ENCODE results near the gene APBB3. TPM values are rescaled to one million over a fixed set of nuclear protein-coding genes. Genes with fewer than 3 reads are reported as not detected.
"Not testable (repeated sequence)": the region's sequence is repeated elsewhere in the genome, so short reads cannot be mapped to it uniquely, and the experiment has no call there.

The APBB3 gene, protein sequence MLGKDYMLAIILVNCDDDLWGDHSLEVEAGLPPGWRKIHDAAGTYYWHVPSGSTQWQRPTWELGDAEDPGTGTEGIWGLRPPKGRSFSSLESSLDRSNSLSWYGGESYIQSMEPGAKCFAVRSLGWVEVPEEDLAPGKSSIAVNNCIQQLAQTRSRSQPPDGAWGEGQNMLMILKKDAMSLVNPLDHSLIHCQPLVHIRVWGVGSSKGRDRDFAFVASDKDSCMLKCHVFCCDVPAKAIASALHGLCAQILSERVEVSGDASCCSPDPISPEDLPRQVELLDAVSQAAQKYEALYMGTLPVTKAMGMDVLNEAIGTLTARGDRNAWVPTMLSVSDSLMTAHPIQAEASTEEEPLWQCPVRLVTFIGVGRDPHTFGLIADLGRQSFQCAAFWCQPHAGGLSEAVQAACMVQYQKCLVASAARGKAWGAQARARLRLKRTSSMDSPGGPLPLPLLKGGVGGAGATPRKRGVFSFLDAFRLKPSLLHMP
- 7.3 TPM for total RNA-seq

DNA sequence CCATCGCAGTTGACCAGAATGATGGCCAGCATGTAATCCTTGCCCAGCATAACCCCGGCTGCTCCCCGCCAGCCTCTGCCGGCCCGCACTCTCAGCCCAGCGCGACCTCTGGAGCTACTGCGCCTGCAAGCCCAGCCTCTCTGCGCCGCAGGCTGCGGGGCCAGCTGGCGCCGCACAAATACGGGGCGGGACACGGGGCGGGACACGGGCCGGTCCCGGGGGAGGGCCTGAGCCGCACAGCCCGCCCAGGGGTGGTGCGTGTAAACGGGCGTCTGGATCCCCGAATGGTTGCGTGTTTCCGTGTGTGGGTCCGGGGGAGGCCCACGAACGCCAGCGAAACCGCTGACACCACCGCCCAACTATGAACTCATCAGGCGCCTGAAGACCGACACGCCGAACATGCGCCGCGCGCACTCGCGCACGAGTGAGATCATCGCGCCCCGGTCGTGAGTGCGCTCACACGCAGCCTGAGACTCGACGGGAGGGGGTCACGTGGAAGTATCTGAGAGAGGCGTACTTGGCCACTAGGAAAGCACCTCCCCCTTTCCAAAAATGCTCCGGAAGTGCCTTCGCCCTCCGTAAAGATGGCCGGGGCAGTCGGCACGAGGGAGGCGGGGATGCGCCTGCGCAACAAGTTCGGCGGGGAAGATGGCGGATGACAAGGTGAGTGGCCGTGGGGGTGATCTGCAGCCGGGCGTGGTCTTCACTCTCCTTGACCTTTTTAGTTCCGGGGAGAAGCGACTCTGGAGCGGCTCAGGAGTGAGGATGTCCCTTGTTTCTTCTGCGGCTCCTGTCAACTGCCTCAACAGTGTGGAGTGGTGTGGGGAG lies at the start of gene APBB3, which contains the start of gene SLC35A4:
APBB3 (minus strand) TSS at position 403 of the 828 bp plus-strand sequence; CDS start at position 50, 353 bp downstream.
SLC35A4 (plus strand) TSS at position 633 of the 828 bp plus-strand sequence. CDS start 2,342 bp downstream, outside the sequence.
- Histone ChIP-seq H3K9ac (ENCODE audit: low read depth in 1 of 3, low read length in 3 of 3) (peak within 1 kb of the TSS; percentile 95 to 98 (median 97)), H3K4me3 (ENCODE audit: low read length in 3 of 3) (peak within 1 kb of the TSS; percentile 95 to 99 (median 98)), H3K27me3 (ENCODE audit: control insufficient read depth in 3 of 3, insufficient read depth in 3 of 3, low read length in 3 of 3) (no peaks in the 10 kb centered on the region), H3K9me3 (ENCODE audit: control insufficient read depth in 3 of 3, low read length in 3 of 3) (no peaks in the 10 kb centered on the region), H3K4me1 (ENCODE audit: control insufficient read depth in 3 of 3, insufficient read depth in 3 of 3, low read length in 3 of 3) (peaks cover 64 to 74% (median 69%) of the 10 kb centered on the region in 3 donors), H3K27ac (ENCODE audit: low read depth, low read length) (peak within 1 kb of the TSS; percentile 97), H3K36me3 (ENCODE audit: control insufficient read depth in 3 of 3, insufficient read depth in 3 of 3, low read length in 3 of 3) (peaks cover 38 to 49% (median 48%) of the 10 kb centered on the region in 3 donors)

DNA sequence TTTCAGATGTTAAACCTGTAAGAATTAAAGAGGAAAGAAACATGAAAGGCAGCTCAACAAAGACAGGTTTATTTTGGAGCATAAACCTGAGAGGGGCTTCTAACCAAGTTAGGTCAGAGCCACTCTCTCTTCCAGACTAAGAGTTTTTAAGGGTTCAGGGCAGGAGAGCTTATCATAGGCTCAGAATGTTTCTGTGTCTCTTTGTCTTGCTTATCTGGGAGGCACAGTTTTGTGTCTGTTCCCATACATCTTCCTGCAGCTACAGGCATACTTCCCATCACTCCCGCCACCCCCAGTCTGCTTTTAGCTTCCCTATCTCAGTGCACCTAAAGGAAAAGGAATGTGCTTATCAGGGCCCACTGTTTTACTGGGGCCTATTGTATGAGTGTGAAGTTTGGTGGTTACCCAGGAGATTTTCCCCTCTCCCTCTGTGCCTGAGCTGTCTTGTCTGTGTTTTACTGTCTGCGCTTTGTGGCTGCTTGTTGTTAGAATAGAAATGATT lies 46.7 kb upstream of the APBB3 start:
- H3K27ac ChIP-seq (ENCODE audit: low read depth, low read length), result peak overlapping the region; percentile 62
- no peaks in the 10 kb centered on the region for H3K36me3 ChIP-seq (ENCODE audit: control insufficient read depth in 3 of 3, insufficient read depth in 3 of 3, low read length in 3 of 3)
- no peaks in the 10 kb centered on the region for H3K4me1 ChIP-seq (ENCODE audit: control insufficient read depth in 3 of 3, insufficient read depth in 3 of 3, low read length in 3 of 3)
- H3K9ac ChIP-seq (ENCODE audit: low read depth in 1 of 3, low read length in 3 of 3), result no peak overlapping the region
- H3K4me3 ChIP-seq (ENCODE audit: low read length in 3 of 3), result no peak overlapping the region
- H3K9me3 ChIP-seq (ENCODE audit: control insufficient read depth in 3 of 3, low read length in 3 of 3), result no peaks in the 10 kb centered on the region
- H3K27me3 ChIP-seq (ENCODE audit: control insufficient read depth in 3 of 3, insufficient read depth in 3 of 3, low read length in 3 of 3), result no peaks in the 10 kb centered on the region

DNA sequence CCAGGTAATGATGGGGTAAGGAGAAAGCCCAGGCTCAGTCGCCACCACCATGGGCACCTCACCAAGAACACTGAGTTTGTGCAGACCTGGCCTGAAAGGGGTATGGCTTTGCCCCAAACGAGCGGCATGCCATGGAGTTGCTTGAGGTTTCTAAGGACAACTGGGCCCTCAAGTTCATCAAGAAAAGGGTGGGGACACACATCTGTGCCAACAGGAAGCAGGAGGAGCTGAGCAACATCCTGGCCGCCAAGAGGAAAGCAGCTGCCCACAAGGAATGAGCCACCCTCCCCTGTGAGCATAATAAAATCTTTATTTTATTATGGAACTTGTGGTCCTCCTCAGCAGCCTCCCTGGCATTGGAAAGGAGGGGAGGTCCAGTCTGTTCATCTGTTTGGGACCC lies 44.7 kb upstream of the APBB3 start:
- Histone ChIP-seq H3K4me1 (ENCODE audit: control insufficient read depth in 3 of 3, insufficient read depth in 3 of 3, low read length in 3 of 3) (no peaks in the 10 kb centered on the region), H3K4me3 (ENCODE audit: low read length in 3 of 3) (no peak overlapping the region), H3K27me3 (ENCODE audit: control insufficient read depth in 3 of 3, insufficient read depth in 3 of 3, low read length in 3 of 3) (no peaks in the 10 kb centered on the region), H3K9me3 (ENCODE audit: control insufficient read depth in 3 of 3, low read length in 3 of 3) (no peaks in the 10 kb centered on the region), H3K27ac (ENCODE audit: low read depth, low read length) (peak overlapping the region; percentile 27), H3K9ac (ENCODE audit: low read depth in 1 of 3, low read length in 3 of 3) (no peak overlapping the region), H3K36me3 (ENCODE audit: control insufficient read depth in 3 of 3, insufficient read depth in 3 of 3, low read length in 3 of 3) (no peaks in the 10 kb centered on the region)

DNA sequence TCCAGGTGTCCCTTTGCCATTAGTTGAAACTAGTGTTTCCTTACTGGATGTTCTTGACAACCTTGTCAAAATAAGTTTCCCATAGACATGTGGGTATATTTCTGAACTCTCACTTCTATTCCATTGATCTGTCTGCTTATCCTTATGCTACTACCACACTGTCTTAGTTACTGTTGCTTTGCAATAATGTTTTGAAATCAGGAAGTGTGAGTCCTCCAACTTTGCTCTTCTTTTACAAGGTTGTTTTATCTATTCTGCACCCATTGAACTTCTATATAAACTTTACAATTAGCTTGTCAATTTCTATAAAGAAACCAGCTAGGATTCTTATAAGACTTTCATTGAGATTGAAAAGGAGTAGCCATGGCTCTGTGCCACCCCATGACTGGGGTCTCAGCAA lies 44.3 kb upstream of the APBB3 start:
- no peaks in the 10 kb centered on the region for H3K4me1 ChIP-seq (ENCODE audit: control insufficient read depth in 3 of 3, insufficient read depth in 3 of 3, low read length in 3 of 3)
- no peaks in the 10 kb centered on the region for H3K36me3 ChIP-seq (ENCODE audit: control insufficient read depth in 3 of 3, insufficient read depth in 3 of 3, low read length in 3 of 3)
- H3K27ac ChIP-seq (ENCODE audit: low read depth, low read length), result peak overlapping the region; percentile 27

DNA sequence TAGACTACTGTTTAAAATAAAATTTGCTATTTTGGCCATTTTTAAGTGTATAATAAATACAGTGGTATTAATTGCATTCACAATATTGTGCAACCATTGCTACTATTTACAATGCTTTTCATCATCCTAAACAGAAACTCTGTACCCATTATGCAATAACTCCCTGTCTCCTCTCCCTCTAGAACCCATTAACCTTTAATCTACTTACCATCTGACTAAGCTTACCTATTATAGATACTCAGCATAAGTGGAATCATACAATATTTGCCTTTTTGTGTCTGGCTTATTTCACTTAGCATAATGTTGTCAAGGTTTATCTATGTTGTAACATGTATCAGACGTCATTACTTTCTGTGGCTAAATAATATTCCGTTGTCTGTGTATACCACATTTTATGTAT lies 42.6 kb upstream of the APBB3 start:
- Histone ChIP-seq H3K36me3 (ENCODE audit: control insufficient read depth in 3 of 3, insufficient read depth in 3 of 3, low read length in 3 of 3) (no peaks in the 10 kb centered on the region), H3K9me3 (ENCODE audit: control insufficient read depth in 3 of 3, low read length in 3 of 3) (no peaks in the 10 kb centered on the region), H3K27ac (ENCODE audit: low read depth, low read length) (no peak overlapping the region), H3K27me3 (ENCODE audit: control insufficient read depth in 3 of 3, insufficient read depth in 3 of 3, low read length in 3 of 3) (no peaks in the 10 kb centered on the region), H3K4me3 (ENCODE audit: low read length in 3 of 3) (no peak overlapping the region), H3K9ac (ENCODE audit: low read depth in 1 of 3, low read length in 3 of 3) (no peak overlapping the region), H3K4me1 (ENCODE audit: control insufficient read depth in 3 of 3, insufficient read depth in 3 of 3, low read length in 3 of 3) (no peaks in the 10 kb centered on the region)

More for the DNA sequence above, 44.3 kb upstream of the APBB3 start:
- no peaks in the 10 kb centered on the region for H3K9me3 ChIP-seq (ENCODE audit: control insufficient read depth in 3 of 3, low read length in 3 of 3)
- no peak overlapping the region for H3K4me3 ChIP-seq (ENCODE audit: low read length in 3 of 3)
- no peaks in the 10 kb centered on the region for H3K27me3 ChIP-seq (ENCODE audit: control insufficient read depth in 3 of 3, insufficient read depth in 3 of 3, low read length in 3 of 3)
- no peak overlapping the region for H3K9ac ChIP-seq (ENCODE audit: low read depth in 1 of 3, low read length in 3 of 3)

DNA sequence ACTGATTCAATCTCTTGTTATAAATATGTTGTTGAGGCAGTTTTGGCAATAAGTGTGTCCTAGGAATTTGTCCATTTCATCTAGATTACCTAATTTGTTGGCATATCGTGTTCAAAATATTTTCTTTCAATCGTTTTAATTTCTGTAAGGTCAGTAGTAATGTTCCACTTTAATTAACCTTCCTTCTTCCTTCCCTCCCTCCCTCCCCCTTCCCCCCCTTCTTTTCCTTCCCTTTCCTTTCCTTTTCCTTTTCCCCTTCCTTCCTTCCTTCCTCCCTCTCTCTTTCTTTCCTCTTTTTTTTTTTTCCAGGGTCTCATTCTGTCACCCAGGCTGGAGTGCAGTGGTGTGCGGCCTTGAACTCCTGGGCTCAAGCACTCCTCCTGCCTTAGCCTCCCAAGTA lies 41.5 kb upstream of the APBB3 start:
- Histone ChIP-seq H3K9me3 (ENCODE audit: control insufficient read depth in 3 of 3, low read length in 3 of 3) (no peaks in the 10 kb centered on the region), H3K27me3 (ENCODE audit: control insufficient read depth in 3 of 3, insufficient read depth in 3 of 3, low read length in 3 of 3) (no peaks in the 10 kb centered on the region)

DNA sequence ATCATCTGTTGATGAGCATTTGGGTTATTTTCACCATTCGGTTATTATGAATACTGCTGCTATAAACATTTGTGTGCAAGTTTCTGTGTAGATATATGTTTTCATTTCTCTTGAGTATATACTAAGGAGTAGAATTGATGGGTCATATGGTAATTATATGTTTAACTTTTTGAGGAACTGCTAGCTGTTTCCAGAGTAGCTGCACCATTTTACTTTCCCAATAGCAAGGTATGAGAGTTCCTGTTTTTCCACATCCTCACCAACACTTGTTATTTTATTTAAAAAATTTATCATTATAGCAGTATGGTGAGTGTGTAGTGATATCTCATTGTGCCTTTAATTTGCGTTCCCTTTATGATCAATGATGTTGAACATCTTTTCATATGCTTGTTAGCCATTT lies 39.3 kb upstream of the APBB3 start:
- Histone ChIP-seq H3K9me3 (ENCODE audit: control insufficient read depth in 3 of 3, low read length in 3 of 3) (no peaks in the 10 kb centered on the region), H3K9ac (ENCODE audit: low read depth in 1 of 3, low read length in 3 of 3) (no peak overlapping the region), H3K4me1 (ENCODE audit: control insufficient read depth in 3 of 3, insufficient read depth in 3 of 3, low read length in 3 of 3) (no peaks in the 10 kb centered on the region), H3K4me3 (ENCODE audit: low read length in 3 of 3) (no peak overlapping the region), H3K27ac (ENCODE audit: low read depth, low read length) (no peak overlapping the region), H3K27me3 (ENCODE audit: control insufficient read depth in 3 of 3, insufficient read depth in 3 of 3, low read length in 3 of 3) (no peaks in the 10 kb centered on the region), H3K36me3 (ENCODE audit: control insufficient read depth in 3 of 3, insufficient read depth in 3 of 3, low read length in 3 of 3) (no peaks in the 10 kb centered on the region)

More for the DNA sequence above, 41.5 kb upstream of the APBB3 start:
- Histone ChIP-seq H3K4me3 (ENCODE audit: low read length in 3 of 3) (no peak overlapping the region), H3K9ac (ENCODE audit: low read depth in 1 of 3, low read length in 3 of 3) (no peak overlapping the region), H3K27ac (ENCODE audit: low read depth, low read length) (no peak overlapping the region), H3K36me3 (ENCODE audit: control insufficient read depth in 3 of 3, insufficient read depth in 3 of 3, low read length in 3 of 3) (no peaks in the 10 kb centered on the region), H3K4me1 (ENCODE audit: control insufficient read depth in 3 of 3, insufficient read depth in 3 of 3, low read length in 3 of 3) (no peaks in the 10 kb centered on the region)

DNA sequence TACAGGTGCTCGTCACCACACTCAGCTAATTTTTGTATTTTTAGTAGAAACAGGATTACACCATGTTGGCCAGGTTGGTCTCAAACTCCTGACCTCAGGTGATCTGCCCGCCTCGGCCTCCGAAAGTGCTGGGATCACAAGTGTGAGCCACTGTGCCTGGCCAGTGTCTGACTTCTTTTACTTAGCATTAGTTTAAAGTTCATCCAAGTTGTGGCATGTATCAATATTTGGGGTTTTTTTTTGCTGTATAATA lies 39.0 kb upstream of the APBB3 start:
- H3K4me1 ChIP-seq (ENCODE audit: control insufficient read depth in 3 of 3, insufficient read depth in 3 of 3, low read length in 3 of 3); H3K27me3 ChIP-seq (ENCODE audit: control insufficient read depth in 3 of 3, insufficient read depth in 3 of 3, low read length in 3 of 3); H3K4me3 ChIP-seq (ENCODE audit: low read length in 3 of 3); H3K36me3 ChIP-seq (ENCODE audit: control insufficient read depth in 3 of 3, insufficient read depth in 3 of 3, low read length in 3 of 3); H3K9me3 ChIP-seq (ENCODE audit: control insufficient read depth in 3 of 3, low read length in 3 of 3); H3K9ac ChIP-seq (ENCODE audit: low read depth in 1 of 3, low read length in 3 of 3); H3K27ac ChIP-seq (ENCODE audit: low read depth, low read length): not testable (repeated sequence)

DNA sequence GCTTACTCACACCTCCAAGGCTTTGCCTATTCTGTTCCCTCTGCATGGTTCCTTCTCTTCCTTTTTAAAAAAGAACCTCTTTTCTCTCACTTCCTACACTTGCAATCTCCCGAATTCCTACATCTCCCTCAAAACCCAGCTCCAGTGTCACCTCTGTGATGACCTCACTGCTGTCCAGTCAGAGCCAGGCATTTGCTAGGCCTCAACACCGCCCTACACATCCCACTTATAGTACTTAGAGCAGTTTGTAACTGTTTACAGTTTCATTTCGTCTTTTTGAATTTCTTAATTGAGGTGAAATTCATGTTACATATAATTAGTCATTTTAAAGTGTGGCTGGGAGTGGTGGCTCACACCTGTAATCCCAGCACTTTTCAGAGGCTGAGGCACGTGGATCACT lies 37.7 kb upstream of the APBB3 start:
- no peaks in the 10 kb centered on the region for H3K9me3 ChIP-seq (ENCODE audit: control insufficient read depth in 3 of 3, low read length in 3 of 3)
- no peaks in the 10 kb centered on the region for H3K4me1 ChIP-seq (ENCODE audit: control insufficient read depth in 3 of 3, insufficient read depth in 3 of 3, low read length in 3 of 3)
- no peaks in the 10 kb centered on the region for H3K27me3 ChIP-seq (ENCODE audit: control insufficient read depth in 3 of 3, insufficient read depth in 3 of 3, low read length in 3 of 3)
- H3K36me3 ChIP-seq (ENCODE audit: control insufficient read depth in 3 of 3, insufficient read depth in 3 of 3, low read length in 3 of 3), result no peaks in the 10 kb centered on the region
- no peak overlapping the region for H3K4me3 ChIP-seq (ENCODE audit: low read length in 3 of 3)
- peak overlapping the region; percentile 49 for H3K27ac ChIP-seq (ENCODE audit: low read depth, low read length)
- H3K9ac ChIP-seq (ENCODE audit: low read depth in 1 of 3, low read length in 3 of 3), result no peak overlapping the region

DNA sequence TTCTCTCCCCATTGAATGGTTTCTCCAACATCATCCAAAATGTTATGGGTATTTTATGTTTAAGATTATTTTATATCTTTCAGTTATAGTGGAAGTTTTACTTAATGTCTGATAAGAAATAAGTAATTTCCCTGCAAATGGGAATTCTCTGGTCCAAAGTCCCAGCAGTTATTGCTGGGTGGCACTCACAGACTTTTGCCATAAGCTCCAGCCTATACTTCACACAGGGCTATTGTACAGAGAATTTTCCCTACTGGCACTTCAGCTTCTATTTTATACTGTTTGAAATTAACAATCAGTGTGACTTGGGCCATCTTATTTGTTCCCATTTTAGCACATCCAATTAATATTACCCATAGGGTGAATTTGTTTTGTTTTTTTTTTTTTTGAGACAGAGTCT lies 35.7 kb upstream of the APBB3 start:
- Histone ChIP-seq H3K27me3 (ENCODE audit: control insufficient read depth in 3 of 3, insufficient read depth in 3 of 3, low read length in 3 of 3) (no peaks in the 10 kb centered on the region), H3K36me3 (ENCODE audit: control insufficient read depth in 3 of 3, insufficient read depth in 3 of 3, low read length in 3 of 3) (no peaks in the 10 kb centered on the region), H3K4me1 (ENCODE audit: control insufficient read depth in 3 of 3, insufficient read depth in 3 of 3, low read length in 3 of 3) (peaks cover 0 to 13% (median 12%) of the 10 kb centered on the region in 3 donors), H3K9ac (ENCODE audit: low read depth in 1 of 3, low read length in 3 of 3) (no peak overlapping the region), H3K27ac (ENCODE audit: low read depth, low read length) (no peak overlapping the region), H3K9me3 (ENCODE audit: control insufficient read depth in 3 of 3, low read length in 3 of 3) (no peaks in the 10 kb centered on the region), H3K4me3 (ENCODE audit: low read length in 3 of 3) (no peak overlapping the region)

All from skeletal muscle tissue (tissue), 4 donors.